SK-N-SH (cell line): ENCODE results near the gene HIPK2. TPM values are rescaled to one million over a fixed set of nuclear protein-coding genes. Genes with fewer than 3 reads are reported as not detected.

Experiments
- CTCF ChIA-PET: fragments of 300-600, 350-600 bp; formaldehyde crosslinking; extraction: SDS; loops from one replicate; lab custom pipeline; 2021; lab: Yijun Ruan, JAX
- POLR2A ChIA-PET: fragments of 350-600 bp; sonication (Branson Sonifier 250); formaldehyde crosslinking; extraction: SDS; loops from one replicate; lab custom pipeline; 2020; ENCODE audit warnings: antibody characterized with exemption, inconsistent platforms; lab: Yijun Ruan, JAX
- DNase-seq: peaks from one replicate; pipeline ENCODE4 v3.0.0; 2012
- H2AFZ ChIP-seq: fragments of 200-600 bp; sonication (generic); 2 replicates; pipeline ENCODE4 v1.8.1; 2016; ENCODE audit warnings: antibody characterized with exemption, mild to moderate bottlenecking, low read depth
- H3F3A ChIP-seq: fragments of 200-600 bp; sonication (generic); replicated peaks from 2 replicates; pipeline ENCODE3; 2016; ENCODE audit warnings: antibody characterized with exemption, mild to moderate bottlenecking; ENCODE audit not compliant: insufficient read depth
- H3K27ac ChIP-seq, 2 experiments: fragments of 200-500 bp in 1 of 2; fragments of 200-600 bp in 1 of 2; sonication (Bioruptor generic) in 1 of 2; sonication (generic), shearing (Covaris generic) in 1 of 2; 2 replicates each; pipeline versions ENCODE4 v1.5.1 to v1.6.1; 2014 to 2016; ENCODE audit warnings: low read depth in 2 of 2, inconsistent platforms in 1 of 2, low read length in 1 of 2, mild to moderate bottlenecking in 1 of 2, mixed read lengths in 1 of 2
- H3K27me3 ChIP-seq: fragments of 200-600 bp; sonication (generic), shearing (Covaris generic); 2 replicates; pipeline ENCODE4 v1.6.1; 2016; ENCODE audit warnings: mixed run types; ENCODE audit not compliant: insufficient read depth
- H3K36me3 ChIP-seq, 2 experiments: fragments of 200-500 bp in 1 of 2; fragments of 200-600 bp in 1 of 2; sonication (Bioruptor generic) in 1 of 2; sonication (generic) in 1 of 2; replicated peaks in 1 of 2; 2 replicates each; pipeline versions ENCODE3 to v1.5.1; 2014 to 2016; ENCODE audit warnings: low read length in 1 of 2, mild to moderate bottlenecking in 1 of 2; ENCODE audit not compliant: insufficient read depth in 2 of 2, control insufficient read depth in 1 of 2
- H3K4me1 ChIP-seq, 2 experiments: fragments of 200-500 bp in 1 of 2; fragments of 200-600 bp in 1 of 2; sonication (Bioruptor generic) in 1 of 2; sonication (generic), shearing (Covaris generic) in 1 of 2; 2 replicates each; pipeline versions ENCODE4 v1.5.1 to v1.6.1; 2014 to 2016; ENCODE audit warnings: low read depth in 1 of 2, low read length in 1 of 2, mixed run types in 1 of 2; ENCODE audit not compliant: insufficient read depth in 2 of 2, control insufficient read depth in 1 of 2
- H3K4me2 ChIP-seq: fragments of 200-600 bp; sonication (generic), shearing (Covaris generic); 2 replicates; pipeline ENCODE4 v1.6.1; 2017; ENCODE audit warnings: mixed run types
- H3K4me3 ChIP-seq, 2 experiments: fragments of 200-500 bp in 1 of 2; fragments of 200-600 bp in 1 of 2; sonication (Bioruptor generic) in 1 of 2; sonication (generic), shearing (Covaris generic) in 1 of 2; 2 replicates each; pipeline versions ENCODE4 v1.5.1 to v1.8.1; 2014 to 2016; ENCODE audit warnings: low read depth in 2 of 2, inconsistent platforms in 1 of 2, low read length in 1 of 2, mild to moderate bottlenecking in 1 of 2, mixed read lengths in 1 of 2, moderate library complexity in 1 of 2
- H3K79me2 ChIP-seq: fragments of 200-600 bp; sonication (generic); 2 replicates; pipeline ENCODE4 v1.8.1; 2017; ENCODE audit warnings: mild to moderate bottlenecking; ENCODE audit not compliant: insufficient read depth
- H3K9ac ChIP-seq: fragments of 200-600 bp; sonication (generic); 2 replicates; pipeline ENCODE4 v1.6.1; 2017; ENCODE audit warnings: mixed run types
- H3K9me2 ChIP-seq: fragments of 200-600 bp; sonication (generic); 2 replicates; pipeline ENCODE4 v1.6.1; 2017; ENCODE audit warnings: mixed run types
- H3K9me3 ChIP-seq: fragments of 200-600 bp; sonication (generic); 2 replicates; pipeline ENCODE4 v1.6.1; 2017; ENCODE audit warnings: mixed run types, mild to moderate bottlenecking, moderate library complexity
- H4K20me1 ChIP-seq: fragments of 200-600 bp; sonication (generic); 2 replicates; pipeline ENCODE4 v1.6.1; 2017; ENCODE audit warnings: mild to moderate bottlenecking, mixed run types; ENCODE audit not compliant: insufficient read depth
- EZH2phosphoT487 ChIP-seq: fragments of 200-600 bp; sonication (generic); IDR thresholded peaks from 2 replicates; pipeline ENCODE4 v1.6.1; 2017; ENCODE audit warnings: low read depth, mixed run types, mild to moderate bottlenecking, antibody characterized with exemption, moderate library complexity, borderline replicate concordance
- JUND ChIP-seq: IDR thresholded peaks from 2 replicates; pipeline ENCODE4 v1.4.0; 2012
- MXI1 ChIP-seq: IDR thresholded peaks from 2 replicates; pipeline ENCODE4 v1.6.1; 2012; ENCODE audit warnings: mild to moderate bottlenecking, low read depth, low read length, improper control_type of control experiment
- NFIC ChIP-seq: IDR thresholded peaks from 2 replicates; pipeline ENCODE4 v1.4.0; 2012; ENCODE audit warnings: borderline replicate concordance
- NRF1 ChIP-seq: IDR thresholded peaks from 2 replicates; pipeline ENCODE4 v1.6.1; 2012; ENCODE audit warnings: low read depth, mild to moderate bottlenecking, low read length
- RAD21 ChIP-seq: IDR thresholded peaks from 2 replicates; pipeline ENCODE4 v1.6.1; 2012; ENCODE audit warnings: mild to moderate bottlenecking, low read length
- TCF12 ChIP-seq: IDR thresholded peaks from 2 replicates; pipeline ENCODE4 v1.4.0; 2012
- WGBS: methylation state at CpG from one replicate; pipeline ENCODE4 v1.1.6; 2017; ENCODE audit warnings: low lambda C conversion rate; 5-methylcytosine and 5-hydroxymethylcytosine counted together
- polyA plus RNA-seq, 3 experiments: library from polyadenylated mRNA; depleted of rRNA; stranded (reverse); fragments of >200 nt; gene quantifications; 2 replicates each; pipeline ENCODE4 v1.2.3, GENCODE V29; 2012
- TF ChIP-seq, protein P1 (sequence below): IDR thresholded peaks from 2 replicates; pipeline ENCODE4 v1.4.0; 2012; ENCODE audit warnings: low read depth, borderline replicate concordance
- TF ChIP-seq, protein P2 (sequence below): IDR thresholded peaks from 2 replicates; pipeline ENCODE4 v1.4.0; 2012; ENCODE audit warnings: low read depth, borderline replicate concordance
- TF ChIP-seq, protein P3 (sequence below): IDR thresholded peaks from 2 replicates; pipeline ENCODE4 v1.4.0; 2012; ENCODE audit warnings: low read depth
- TF ChIP-seq, protein P4 (sequence below): IDR thresholded peaks from 2 replicates; pipeline ENCODE4; 2012

The HIPK2 gene
- polyA plus RNA-seq, 1 of the 3 experiments (the other 2 are of a cell fraction): 14.2 TPM

DNA sequence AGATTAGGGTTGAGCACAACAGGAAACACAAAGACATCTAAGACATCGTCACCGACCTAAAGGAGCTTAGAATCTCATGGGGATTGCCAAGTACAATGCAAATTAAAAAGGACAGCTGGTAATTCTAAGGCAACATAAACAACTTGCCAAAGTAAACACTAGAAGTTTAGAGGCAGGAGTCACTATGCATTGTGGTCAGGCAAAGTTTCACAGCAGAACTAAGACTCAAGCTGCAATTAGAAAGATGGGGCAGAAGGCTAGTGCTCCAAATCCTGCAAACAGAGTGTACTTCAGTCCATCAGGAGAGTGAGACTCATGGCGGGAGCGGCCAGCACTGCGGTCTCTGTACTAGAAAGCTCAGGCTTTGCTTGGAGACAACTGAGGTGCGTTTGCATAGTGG is 52.7 kb downstream of the HIPK2 start:
- H3K4me1 ChIP-seq: peaks cover 9 to 20% of the 10 kb centered on the region in 2 experiments; a peak in 3 of 4 replicates
- H3K79me2 ChIP-seq: peaks cover 94% of the 10 kb centered on the region
- H3K36me3 ChIP-seq: peaks cover 0 to 18% of the 10 kb centered on the region in 2 experiments
- H3F3A ChIP-seq: peaks cover 21% of the 10 kb centered on the region
- TF ChIP-seq, protein P1, sequence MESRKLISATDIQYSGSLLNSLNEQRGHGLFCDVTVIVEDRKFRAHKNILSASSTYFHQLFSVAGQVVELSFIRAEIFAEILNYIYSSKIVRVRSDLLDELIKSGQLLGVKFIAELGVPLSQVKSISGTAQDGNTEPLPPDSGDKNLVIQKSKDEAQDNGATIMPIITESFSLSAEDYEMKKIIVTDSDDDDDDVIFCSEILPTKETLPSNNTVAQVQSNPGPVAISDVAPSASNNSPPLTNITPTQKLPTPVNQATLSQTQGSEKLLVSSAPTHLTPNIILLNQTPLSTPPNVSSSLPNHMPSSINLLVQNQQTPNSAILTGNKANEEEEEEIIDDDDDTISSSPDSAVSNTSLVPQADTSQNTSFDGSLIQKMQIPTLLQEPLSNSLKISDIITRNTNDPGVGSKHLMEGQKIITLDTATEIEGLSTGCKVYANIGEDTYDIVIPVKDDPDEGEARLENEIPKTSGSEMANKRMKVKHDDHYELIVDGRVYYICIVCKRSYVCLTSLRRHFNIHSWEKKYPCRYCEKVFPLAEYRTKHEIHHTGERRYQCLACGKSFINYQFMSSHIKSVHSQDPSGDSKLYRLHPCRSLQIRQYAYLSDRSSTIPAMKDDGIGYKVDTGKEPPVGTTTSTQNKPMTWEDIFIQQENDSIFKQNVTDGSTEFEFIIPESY: no peak
- TF ChIP-seq, protein P2, sequence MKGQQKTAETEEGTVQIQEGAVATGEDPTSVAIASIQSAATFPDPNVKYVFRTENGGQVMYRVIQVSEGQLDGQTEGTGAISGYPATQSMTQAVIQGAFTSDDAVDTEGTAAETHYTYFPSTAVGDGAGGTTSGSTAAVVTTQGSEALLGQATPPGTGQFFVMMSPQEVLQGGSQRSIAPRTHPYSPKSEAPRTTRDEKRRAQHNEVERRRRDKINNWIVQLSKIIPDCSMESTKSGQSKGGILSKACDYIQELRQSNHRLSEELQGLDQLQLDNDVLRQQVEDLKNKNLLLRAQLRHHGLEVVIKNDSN: no peak
- peak; percentile 73; the same call in 1 of the 2 replicates for TF ChIP-seq NFIC
- TF ChIP-seq MXI1: no peak
- TF ChIP-seq, protein P3, sequence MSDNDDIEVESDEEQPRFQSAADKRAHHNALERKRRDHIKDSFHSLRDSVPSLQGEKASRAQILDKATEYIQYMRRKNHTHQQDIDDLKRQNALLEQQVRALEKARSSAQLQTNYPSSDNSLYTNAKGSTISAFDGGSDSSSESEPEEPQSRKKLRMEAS: no peak
- no peak for TF ChIP-seq RAD21
- TF ChIP-seq NRF1: no peak
- 0 out of 2 replicates have a peak, but pooled peaks have one; percentile 4 for TF ChIP-seq JUND
- TF ChIP-seq, protein P4, sequence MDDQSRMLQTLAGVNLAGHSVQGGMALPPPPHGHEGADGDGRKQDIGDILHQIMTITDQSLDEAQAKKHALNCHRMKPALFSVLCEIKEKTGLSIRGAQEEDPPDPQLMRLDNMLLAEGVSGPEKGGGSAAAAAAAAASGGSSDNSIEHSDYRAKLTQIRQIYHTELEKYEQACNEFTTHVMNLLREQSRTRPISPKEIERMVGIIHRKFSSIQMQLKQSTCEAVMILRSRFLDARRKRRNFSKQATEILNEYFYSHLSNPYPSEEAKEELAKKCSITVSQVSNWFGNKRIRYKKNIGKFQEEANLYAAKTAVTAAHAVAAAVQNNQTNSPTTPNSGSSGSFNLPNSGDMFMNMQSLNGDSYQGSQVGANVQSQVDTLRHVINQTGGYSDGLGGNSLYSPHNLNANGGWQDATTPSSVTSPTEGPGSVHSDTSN: peak; percentile 71
- TF ChIP-seq TCF12: peak; percentile 43; the same call in 1 of the 2 replicates
- no peak for TF ChIP-seq EZH2phosphoT487
- no peaks in the 10 kb centered on the region for H3K9me3 ChIP-seq
- CTCF ChIA-PET: interaction anchor here (0.7 kb wide), 1 partner anchor 17 kb away, joined by 3 read pairs; no protein-coding TSS in a partner anchor
- peaks cover 75% of the 10 kb centered on the region for H4K20me1 ChIP-seq
- no peaks in the 10 kb centered on the region for H3K9me2 ChIP-seq
- H3K27me3 ChIP-seq: no peaks in the 10 kb centered on the region
- no peak overlapping the region for H2AFZ ChIP-seq
- peak overlapping the region; percentile 15; the same call in 1 of the 2 replicates for H3K4me2 ChIP-seq
- 95% methylated on average over 6 of the region's 6 CpGs for WGBS
- H3K9ac ChIP-seq: no peak overlapping the region
- POLR2A ChIA-PET: no interaction called here
- no peak for DNase-seq
- no peak overlapping the region for H3K4me3 ChIP-seq
- peak overlapping the region in 1 of 2 experiments; percentile 45; a peak in 2 of 4 replicates for H3K27ac ChIP-seq

DNA sequence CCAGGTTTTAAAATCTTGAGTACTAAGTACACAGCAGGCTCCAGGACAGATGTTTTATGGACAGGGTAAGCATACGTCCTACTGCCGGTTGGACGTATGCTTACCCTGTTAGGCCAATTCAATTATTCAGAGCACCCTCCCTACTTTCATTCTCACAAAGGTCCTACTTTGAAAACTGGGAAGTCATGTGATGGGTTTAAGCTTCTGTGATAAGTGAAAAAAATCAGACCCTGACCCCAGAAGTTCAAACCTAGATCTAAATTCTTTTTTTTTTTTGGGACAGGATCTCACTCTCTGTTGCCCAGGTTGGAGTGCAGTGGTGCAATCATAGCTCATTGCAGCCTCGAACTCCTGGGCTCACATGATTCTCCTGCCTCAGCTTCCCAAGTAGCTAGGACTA is 55.2 kb downstream of the HIPK2 start:
- peaks cover 9 to 19% of the 10 kb centered on the region in 2 experiments; a peak in 3 of 4 replicates for H3K4me1 ChIP-seq
- H2AFZ ChIP-seq: no peak overlapping the region

More for the DNA sequence above, 55.2 kb downstream of the HIPK2 start:
- Histone ChIP-seq H3K9me3 (no peaks in the 10 kb centered on the region), H3K79me2 (peaks cover 94% of the 10 kb centered on the region), H3K36me3 (peaks cover 0 to 5% of the 10 kb centered on the region in 2 experiments), H3K27me3 (no peaks in the 10 kb centered on the region), H4K20me1 (peaks cover 96% of the 10 kb centered on the region), H3K9me2 (no peaks in the 10 kb centered on the region), H3K9ac (no peak overlapping the region), H3F3A (peaks cover 14% of the 10 kb centered on the region), H3K4me2 (no peak overlapping the region), H3K27ac (no peak overlapping the region), H3K4me3 (no peak overlapping the region)
- ChIA-PET CTCF (interaction anchor here (0.6 to 2.0 kb wide), 5 partner anchors 17 to 98 kb away, joined by 3 to 6 read pairs (median 3); no protein-coding TSS in a partner anchor), POLR2A (no interaction called here)
- DNase-seq: no peak
- 97% methylated on average over 4 of the region's 4 CpGs for WGBS
- no peak for TF ChIP-seq JUND
- no peak for TF ChIP-seq RAD21
- TF ChIP-seq, all 33 proteins: peak for 0
